Esophagus squamous epithelium (tissue), 4 donors: Measurements from ENCODE around the gene CD34.

Source experiments
- CTCF ChIP-seq, 6 experiments: fragments of 450-650 bp in 4 of 6; fragments of 200-600 bp in 2 of 6; sonication (generic) in 2 of 6; IDR thresholded peaks; one replicate each; pipeline ENCODE4 v1.5.1; 2016 to 2019; ENCODE audit warnings: antibody characterized with exemption in 6 of 6, mild to moderate bottlenecking in 4 of 6, moderate library complexity in 4 of 6
- POLR2A ChIP-seq, 4 donors: fragments of 450-650 bp; IDR thresholded peaks; one replicate each; pipeline ENCODE4 v1.6.1; 2017; ENCODE audit warnings: antibody characterized with exemption in 4 of 4, mild to moderate bottlenecking in 4 of 4, moderate library complexity in 3 of 4

GRCh38 chr1:207849646-207850045 is 61.3 kb downstream of the CD34 start:
- TF ChIP-seq CTCF (IDR thresholded peaks at IDR 0.05) (no peak), POLR2A (IDR thresholded peaks at IDR 0.05) (no peak)
